Body of pancreas (tissue), 4 donors: ENCODE measurements around the gene S100A9.

Experiments
- POLR2A ChIP-seq, 3 donors: fragments of 450-650 bp; IDR thresholded peaks; one replicate each; pipeline ENCODE4 v1.6.1; 2016; ENCODE audit warnings: antibody characterized with exemption in 3 of 3, mild to moderate bottlenecking in 2 of 3
- TF ChIP-seq, protein P1 (sequence below), 7 experiments: fragments of 450-650 bp in 4 of 7; fragments of 200-600 bp in 3 of 7; sonication (generic) in 3 of 7; IDR thresholded peaks; one replicate each; pipeline ENCODE4 v1.5.1; 2016 to 2019; ENCODE audit warnings: antibody characterized with exemption in 7 of 7

DNA sequence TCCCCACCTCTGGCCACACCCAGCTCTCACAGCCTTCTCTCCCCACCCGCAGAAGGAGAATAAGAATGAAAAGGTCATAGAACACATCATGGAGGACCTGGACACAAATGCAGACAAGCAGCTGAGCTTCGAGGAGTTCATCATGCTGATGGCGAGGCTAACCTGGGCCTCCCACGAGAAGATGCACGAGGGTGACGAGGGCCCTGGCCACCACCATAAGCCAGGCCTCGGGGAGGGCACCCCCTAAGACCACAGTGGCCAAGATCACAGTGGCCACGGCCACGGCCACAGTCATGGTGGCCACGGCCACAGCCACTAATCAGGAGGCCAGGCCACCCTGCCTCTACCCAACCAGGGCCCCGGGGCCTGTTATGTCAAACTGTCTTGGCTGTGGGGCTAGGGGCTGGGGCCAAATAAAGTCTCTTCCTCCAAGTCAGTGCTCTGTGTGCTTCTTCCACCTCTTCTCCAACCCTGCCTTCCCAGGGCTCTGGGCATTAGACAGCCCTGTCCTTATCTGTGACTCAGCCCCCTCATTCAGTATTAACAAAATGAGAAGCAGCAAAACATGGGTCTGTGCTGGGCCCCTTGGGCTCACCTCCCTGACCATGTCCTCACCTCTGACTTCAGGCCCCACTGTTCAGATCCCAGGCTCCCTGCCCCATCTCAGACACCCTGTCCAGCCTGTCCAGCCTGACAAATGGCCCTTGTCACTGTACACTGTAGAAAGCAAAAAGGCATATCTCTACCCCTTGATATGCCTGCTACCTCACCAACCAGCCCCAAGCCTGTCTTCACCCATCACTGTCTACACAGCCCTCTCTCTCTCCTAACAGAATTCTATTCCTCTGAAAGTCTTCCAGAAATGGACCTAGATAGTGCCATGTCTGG is 3.2 kb downstream of the S100A9 start:
- TF ChIP-seq, protein P1, sequence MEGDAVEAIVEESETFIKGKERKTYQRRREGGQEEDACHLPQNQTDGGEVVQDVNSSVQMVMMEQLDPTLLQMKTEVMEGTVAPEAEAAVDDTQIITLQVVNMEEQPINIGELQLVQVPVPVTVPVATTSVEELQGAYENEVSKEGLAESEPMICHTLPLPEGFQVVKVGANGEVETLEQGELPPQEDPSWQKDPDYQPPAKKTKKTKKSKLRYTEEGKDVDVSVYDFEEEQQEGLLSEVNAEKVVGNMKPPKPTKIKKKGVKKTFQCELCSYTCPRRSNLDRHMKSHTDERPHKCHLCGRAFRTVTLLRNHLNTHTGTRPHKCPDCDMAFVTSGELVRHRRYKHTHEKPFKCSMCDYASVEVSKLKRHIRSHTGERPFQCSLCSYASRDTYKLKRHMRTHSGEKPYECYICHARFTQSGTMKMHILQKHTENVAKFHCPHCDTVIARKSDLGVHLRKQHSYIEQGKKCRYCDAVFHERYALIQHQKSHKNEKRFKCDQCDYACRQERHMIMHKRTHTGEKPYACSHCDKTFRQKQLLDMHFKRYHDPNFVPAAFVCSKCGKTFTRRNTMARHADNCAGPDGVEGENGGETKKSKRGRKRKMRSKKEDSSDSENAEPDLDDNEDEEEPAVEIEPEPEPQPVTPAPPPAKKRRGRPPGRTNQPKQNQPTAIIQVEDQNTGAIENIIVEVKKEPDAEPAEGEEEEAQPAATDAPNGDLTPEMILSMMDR (IDR thresholded peaks at IDR 0.05): no peak
- TF ChIP-seq POLR2A (IDR thresholded peaks at IDR 0.05): no peak
